SK-N-SH (cell line): ENCODE data around the gene HIVEP2. TPM values are rescaled to one million over a fixed set of nuclear protein-coding genes. Genes with fewer than 3 reads are reported as not detected.

Experiments used
- CTCF ChIA-PET: fragments of 300-600, 350-600 bp; formaldehyde crosslinking; extraction: SDS; loops from one replicate; lab custom pipeline; 2021; lab: Yijun Ruan, JAX
- POLR2A ChIA-PET: fragments of 350-600 bp; sonication (Branson Sonifier 250); formaldehyde crosslinking; extraction: SDS; loops from one replicate; lab custom pipeline; 2020; ENCODE audit warnings: antibody characterized with exemption, inconsistent platforms; lab: Yijun Ruan, JAX
- DNase-seq: peaks from one replicate; pipeline ENCODE4 v3.0.0; 2012
- H2AFZ ChIP-seq: fragments of 200-600 bp; sonication (generic); 2 replicates; pipeline ENCODE4 v1.8.1; 2016; ENCODE audit warnings: antibody characterized with exemption, mild to moderate bottlenecking, low read depth
- H3F3A ChIP-seq: fragments of 200-600 bp; sonication (generic); replicated peaks from 2 replicates; pipeline ENCODE3; 2016; ENCODE audit warnings: antibody characterized with exemption, mild to moderate bottlenecking; ENCODE audit not compliant: insufficient read depth
- H3K27ac ChIP-seq, 2 experiments: fragments of 200-500 bp in 1 of 2; fragments of 200-600 bp in 1 of 2; sonication (Bioruptor generic) in 1 of 2; sonication (generic), shearing (Covaris generic) in 1 of 2; 2 replicates each; pipeline versions ENCODE4 v1.5.1 to v1.6.1; 2014 to 2016; ENCODE audit warnings: low read depth in 2 of 2, inconsistent platforms in 1 of 2, low read length in 1 of 2, mild to moderate bottlenecking in 1 of 2, mixed read lengths in 1 of 2
- H3K27me3 ChIP-seq: fragments of 200-600 bp; sonication (generic), shearing (Covaris generic); 2 replicates; pipeline ENCODE4 v1.6.1; 2016; ENCODE audit warnings: mixed run types; ENCODE audit not compliant: insufficient read depth
- H3K36me3 ChIP-seq, 2 experiments: fragments of 200-500 bp in 1 of 2; fragments of 200-600 bp in 1 of 2; sonication (Bioruptor generic) in 1 of 2; sonication (generic) in 1 of 2; replicated peaks in 1 of 2; 2 replicates each; pipeline versions ENCODE3 to v1.5.1; 2014 to 2016; ENCODE audit warnings: low read length in 1 of 2, mild to moderate bottlenecking in 1 of 2; ENCODE audit not compliant: insufficient read depth in 2 of 2, control insufficient read depth in 1 of 2
- H3K4me1 ChIP-seq, 2 experiments: fragments of 200-500 bp in 1 of 2; fragments of 200-600 bp in 1 of 2; sonication (Bioruptor generic) in 1 of 2; sonication (generic), shearing (Covaris generic) in 1 of 2; 2 replicates each; pipeline versions ENCODE4 v1.5.1 to v1.6.1; 2014 to 2016; ENCODE audit warnings: low read depth in 1 of 2, low read length in 1 of 2, mixed run types in 1 of 2; ENCODE audit not compliant: insufficient read depth in 2 of 2, control insufficient read depth in 1 of 2
- H3K4me2 ChIP-seq: fragments of 200-600 bp; sonication (generic), shearing (Covaris generic); 2 replicates; pipeline ENCODE4 v1.6.1; 2017; ENCODE audit warnings: mixed run types
- H3K4me3 ChIP-seq, 2 experiments: fragments of 200-500 bp in 1 of 2; fragments of 200-600 bp in 1 of 2; sonication (Bioruptor generic) in 1 of 2; sonication (generic), shearing (Covaris generic) in 1 of 2; 2 replicates each; pipeline versions ENCODE4 v1.5.1 to v1.8.1; 2014 to 2016; ENCODE audit warnings: low read depth in 2 of 2, inconsistent platforms in 1 of 2, low read length in 1 of 2, mild to moderate bottlenecking in 1 of 2, mixed read lengths in 1 of 2, moderate library complexity in 1 of 2
- H3K79me2 ChIP-seq: fragments of 200-600 bp; sonication (generic); 2 replicates; pipeline ENCODE4 v1.8.1; 2017; ENCODE audit warnings: mild to moderate bottlenecking; ENCODE audit not compliant: insufficient read depth
- H3K9ac ChIP-seq: fragments of 200-600 bp; sonication (generic); 2 replicates; pipeline ENCODE4 v1.6.1; 2017; ENCODE audit warnings: mixed run types
- H3K9me2 ChIP-seq: fragments of 200-600 bp; sonication (generic); 2 replicates; pipeline ENCODE4 v1.6.1; 2017; ENCODE audit warnings: mixed run types
- H3K9me3 ChIP-seq: fragments of 200-600 bp; sonication (generic); 2 replicates; pipeline ENCODE4 v1.6.1; 2017; ENCODE audit warnings: mixed run types, mild to moderate bottlenecking, moderate library complexity
- H4K20me1 ChIP-seq: fragments of 200-600 bp; sonication (generic); 2 replicates; pipeline ENCODE4 v1.6.1; 2017; ENCODE audit warnings: mild to moderate bottlenecking, mixed run types; ENCODE audit not compliant: insufficient read depth
- CHD2 ChIP-seq: fragments of 150-350 bp; IDR thresholded peaks from 2 replicates; pipeline ENCODE4 v1.6.1; 2018; ENCODE audit warnings: low read length; ENCODE audit not compliant: partially characterized antibody
- ELF1 ChIP-seq: IDR thresholded peaks from 2 replicates; pipeline ENCODE4 v1.4.0; 2012
- EP300 ChIP-seq, 2 experiments: IDR thresholded peaks; 2 replicates each; pipeline versions ENCODE4 v1.4.0 to v1.6.1; 2012; ENCODE audit warnings: borderline replicate concordance in 1 of 2, low read depth in 1 of 2, low read length in 1 of 2
- EZH2phosphoT487 ChIP-seq: fragments of 200-600 bp; sonication (generic); IDR thresholded peaks from 2 replicates; pipeline ENCODE4 v1.6.1; 2017; ENCODE audit warnings: low read depth, mixed run types, mild to moderate bottlenecking, antibody characterized with exemption, moderate library complexity, borderline replicate concordance
- GABPA ChIP-seq: IDR thresholded peaks from 2 replicates; pipeline ENCODE4 v1.4.0; 2012; ENCODE audit warnings: low read depth, mild to moderate bottlenecking
- GATA2 ChIP-seq: sonication (generic); formaldehyde crosslinking; IDR thresholded peaks from 2 replicates; pipeline ENCODE4 v1.5.0; 2020; ENCODE audit warnings: mild to moderate bottlenecking, missing genetic modification reagents
- NFIC ChIP-seq: IDR thresholded peaks from 2 replicates; pipeline ENCODE4 v1.4.0; 2012; ENCODE audit warnings: borderline replicate concordance
- NRF1 ChIP-seq: IDR thresholded peaks from 2 replicates; pipeline ENCODE4 v1.6.1; 2012; ENCODE audit warnings: low read depth, mild to moderate bottlenecking, low read length
- RCOR1 ChIP-seq: fragments of 150-350 bp; IDR thresholded peaks from 2 replicates; pipeline ENCODE4 v1.6.1; 2017; ENCODE audit warnings: antibody characterized with exemption, low read length
- RXRA ChIP-seq: IDR thresholded peaks from 2 replicates; pipeline ENCODE4 v1.4.0; 2012; ENCODE audit warnings: low read depth, mild to moderate bottlenecking, borderline replicate concordance
- SMC3 ChIP-seq: IDR thresholded peaks from 2 replicates; pipeline ENCODE4 v1.6.1; 2012; ENCODE audit warnings: low read depth, low read length, improper control_type of control experiment
- TAF1 ChIP-seq: IDR thresholded peaks from 2 replicates; pipeline ENCODE4 v1.6.1; 2012; ENCODE audit warnings: low read depth, mild to moderate bottlenecking, low read length, moderate library complexity, borderline replicate concordance
- YY1 ChIP-seq: IDR thresholded peaks from 2 replicates; pipeline ENCODE4 v1.4.0; 2012; ENCODE audit warnings: low read depth, mild to moderate bottlenecking
- WGBS: methylation state at CpG from one replicate; pipeline ENCODE4 v1.1.6; 2017; ENCODE audit warnings: low lambda C conversion rate; 5-methylcytosine and 5-hydroxymethylcytosine counted together
- polyA plus RNA-seq, 3 experiments: library from polyadenylated mRNA; depleted of rRNA; stranded (reverse); fragments of >200 nt; gene quantifications; 2 replicates each; pipeline ENCODE4 v1.2.3, GENCODE V29; 2012
- TF ChIP-seq, protein P1 (sequence below): IDR thresholded peaks from 2 replicates; pipeline ENCODE4; 2012
- TF ChIP-seq, protein P2 (sequence below): fragments of 200-600 bp; sonication (generic); IDR thresholded peaks from 2 replicates; pipeline ENCODE4 v1.6.1; 2017; ENCODE audit warnings: antibody characterized with exemption, mild to moderate bottlenecking, moderate library complexity
- TF ChIP-seq, protein P3 (sequence below): fragments of 150-350 bp; IDR thresholded peaks from 2 replicates; pipeline ENCODE4 v1.6.1; 2016; ENCODE audit warnings: mild to moderate bottlenecking, low read depth, low read length
- TF ChIP-seq, protein P4 (sequence below): IDR thresholded peaks from 2 replicates; pipeline ENCODE4 v1.4.0; 2012; ENCODE audit warnings: low read depth
- TF ChIP-seq, protein P5 (sequence below): IDR thresholded peaks from 2 replicates; pipeline ENCODE4 v1.4.0; 2012; ENCODE audit warnings: low read depth, borderline replicate concordance

HIVEP2 gene
- polyA plus RNA-seq, 1 of the 3 experiments (the other 2 are of a cell fraction) = 2.5 TPM

DNA sequence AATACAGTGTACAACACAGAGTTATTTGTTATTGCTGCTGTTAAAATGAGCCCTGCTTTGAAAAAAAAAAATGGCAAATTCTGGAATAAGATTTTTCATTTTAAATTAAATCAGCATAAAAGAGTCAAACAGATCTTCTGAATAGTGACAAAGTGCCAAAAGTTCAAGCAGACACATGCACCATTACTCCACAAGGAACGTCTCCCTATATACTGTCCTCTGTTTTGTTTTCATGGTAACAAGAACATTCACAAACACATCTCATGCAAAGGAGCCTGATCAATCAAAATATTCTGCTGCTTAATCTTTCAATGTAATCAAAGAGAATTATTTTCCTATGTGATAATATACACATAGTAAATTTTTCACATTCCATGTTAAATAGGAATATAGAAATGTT is 2.7 kb downstream of the HIVEP2 start (continued):
- TF ChIP-seq, protein P1, sequence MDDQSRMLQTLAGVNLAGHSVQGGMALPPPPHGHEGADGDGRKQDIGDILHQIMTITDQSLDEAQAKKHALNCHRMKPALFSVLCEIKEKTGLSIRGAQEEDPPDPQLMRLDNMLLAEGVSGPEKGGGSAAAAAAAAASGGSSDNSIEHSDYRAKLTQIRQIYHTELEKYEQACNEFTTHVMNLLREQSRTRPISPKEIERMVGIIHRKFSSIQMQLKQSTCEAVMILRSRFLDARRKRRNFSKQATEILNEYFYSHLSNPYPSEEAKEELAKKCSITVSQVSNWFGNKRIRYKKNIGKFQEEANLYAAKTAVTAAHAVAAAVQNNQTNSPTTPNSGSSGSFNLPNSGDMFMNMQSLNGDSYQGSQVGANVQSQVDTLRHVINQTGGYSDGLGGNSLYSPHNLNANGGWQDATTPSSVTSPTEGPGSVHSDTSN = no peak

DNA sequence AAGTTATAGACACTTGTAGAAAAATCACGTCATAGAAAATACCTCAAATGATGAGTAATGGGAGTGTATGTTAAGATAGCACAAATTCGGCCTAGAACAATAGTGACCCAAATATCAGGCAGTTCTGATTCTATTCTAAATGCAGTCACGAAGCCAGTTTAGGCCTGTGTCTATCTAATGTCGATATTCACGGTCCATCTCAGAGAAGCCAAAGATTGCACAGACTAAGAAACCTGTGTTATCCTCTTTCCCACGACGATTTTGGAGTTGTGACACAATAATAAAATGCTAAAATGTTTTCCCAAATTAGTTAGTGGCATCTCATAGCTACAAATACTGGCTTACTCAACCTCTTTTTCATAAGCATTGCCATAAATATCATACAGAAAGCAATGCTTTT is 4.0 kb downstream of the HIVEP2 start:
- Histone ChIP-seq H3F3A (peaks cover 11% of the 10 kb centered on the region), H3K4me1 (peaks cover 9 to 19% of the 10 kb centered on the region in 2 experiments; a peak in 3 of 4 replicates), H3K4me3 (no peak overlapping the region), H4K20me1 (no peaks in the 10 kb centered on the region), H3K9me2 (no peaks in the 10 kb centered on the region), H2AFZ (no peak overlapping the region), H3K27me3 (no peaks in the 10 kb centered on the region), H3K36me3 (no peaks in the 10 kb centered on the region), H3K9ac (no peak overlapping the region), H3K27ac (no peak overlapping the region), H3K9me3 (no peaks in the 10 kb centered on the region), H3K4me2 (no peak overlapping the region), H3K79me2 (peaks cover 91% of the 10 kb centered on the region)
- no peak for TF ChIP-seq GATA2
- TF ChIP-seq, protein P2, sequence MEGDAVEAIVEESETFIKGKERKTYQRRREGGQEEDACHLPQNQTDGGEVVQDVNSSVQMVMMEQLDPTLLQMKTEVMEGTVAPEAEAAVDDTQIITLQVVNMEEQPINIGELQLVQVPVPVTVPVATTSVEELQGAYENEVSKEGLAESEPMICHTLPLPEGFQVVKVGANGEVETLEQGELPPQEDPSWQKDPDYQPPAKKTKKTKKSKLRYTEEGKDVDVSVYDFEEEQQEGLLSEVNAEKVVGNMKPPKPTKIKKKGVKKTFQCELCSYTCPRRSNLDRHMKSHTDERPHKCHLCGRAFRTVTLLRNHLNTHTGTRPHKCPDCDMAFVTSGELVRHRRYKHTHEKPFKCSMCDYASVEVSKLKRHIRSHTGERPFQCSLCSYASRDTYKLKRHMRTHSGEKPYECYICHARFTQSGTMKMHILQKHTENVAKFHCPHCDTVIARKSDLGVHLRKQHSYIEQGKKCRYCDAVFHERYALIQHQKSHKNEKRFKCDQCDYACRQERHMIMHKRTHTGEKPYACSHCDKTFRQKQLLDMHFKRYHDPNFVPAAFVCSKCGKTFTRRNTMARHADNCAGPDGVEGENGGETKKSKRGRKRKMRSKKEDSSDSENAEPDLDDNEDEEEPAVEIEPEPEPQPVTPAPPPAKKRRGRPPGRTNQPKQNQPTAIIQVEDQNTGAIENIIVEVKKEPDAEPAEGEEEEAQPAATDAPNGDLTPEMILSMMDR = no peak
- TF ChIP-seq YY1 = no peak
- no peak for TF ChIP-seq NRF1
- DNase-seq = no peak
- 94% methylated on average over 7 of the region's 7 CpGs for WGBS
- POLR2A ChIA-PET = no interaction called here
- CTCF ChIA-PET = interaction anchor here (1.3 to 2.0 kb wide), 4 partner anchors 11 to 242 kb away, joined by 4 to 8 read pairs (median 6); no protein-coding TSS in a partner anchor

DNA sequence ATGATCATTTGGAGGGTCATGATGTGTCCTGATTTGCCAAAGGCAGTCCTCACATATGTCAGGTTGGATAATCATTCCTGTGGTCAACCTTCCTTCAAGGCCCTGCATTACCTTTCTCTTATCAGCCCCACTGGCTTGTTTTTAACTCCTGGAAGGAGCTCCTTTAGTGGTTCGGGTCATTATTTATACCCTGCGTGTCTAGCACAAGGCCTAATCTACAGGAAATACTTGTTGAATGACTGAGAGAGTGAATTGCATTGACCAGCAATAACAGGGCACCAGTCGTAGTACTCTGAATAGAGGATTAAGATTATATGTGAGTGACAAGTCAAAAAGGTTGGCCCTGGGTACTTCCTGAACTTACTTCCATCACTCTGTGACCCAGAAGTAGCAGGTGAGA is 4.5 kb downstream of the HIVEP2 start:
- TF ChIP-seq EZH2phosphoT487 (no peak), RXRA (no peak), ELF1 (no peak), RCOR1 (no peak), NFIC (no peak), GABPA (no peak), SMC3 (no peak), CHD2 (no peak), EP300 (IDR thresholded peaks at IDR 0.05; ENCODE audit: borderline replicate concordance in 1 of 2, low read depth in 1 of 2, low read length in 1 of 2) (no peak), GATA2 (no peak), TAF1 (no peak), NRF1 (no peak)
- TF ChIP-seq, protein P3, sequence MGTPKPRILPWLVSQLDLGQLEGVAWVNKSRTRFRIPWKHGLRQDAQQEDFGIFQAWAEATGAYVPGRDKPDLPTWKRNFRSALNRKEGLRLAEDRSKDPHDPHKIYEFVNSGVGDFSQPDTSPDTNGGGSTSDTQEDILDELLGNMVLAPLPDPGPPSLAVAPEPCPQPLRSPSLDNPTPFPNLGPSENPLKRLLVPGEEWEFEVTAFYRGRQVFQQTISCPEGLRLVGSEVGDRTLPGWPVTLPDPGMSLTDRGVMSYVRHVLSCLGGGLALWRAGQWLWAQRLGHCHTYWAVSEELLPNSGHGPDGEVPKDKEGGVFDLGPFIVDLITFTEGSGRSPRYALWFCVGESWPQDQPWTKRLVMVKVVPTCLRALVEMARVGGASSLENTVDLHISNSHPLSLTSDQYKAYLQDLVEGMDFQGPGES = no peak
- TF ChIP-seq, protein P4, sequence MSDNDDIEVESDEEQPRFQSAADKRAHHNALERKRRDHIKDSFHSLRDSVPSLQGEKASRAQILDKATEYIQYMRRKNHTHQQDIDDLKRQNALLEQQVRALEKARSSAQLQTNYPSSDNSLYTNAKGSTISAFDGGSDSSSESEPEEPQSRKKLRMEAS = no peak
- TF ChIP-seq, protein P2 = no peak
- TF ChIP-seq, protein P5, sequence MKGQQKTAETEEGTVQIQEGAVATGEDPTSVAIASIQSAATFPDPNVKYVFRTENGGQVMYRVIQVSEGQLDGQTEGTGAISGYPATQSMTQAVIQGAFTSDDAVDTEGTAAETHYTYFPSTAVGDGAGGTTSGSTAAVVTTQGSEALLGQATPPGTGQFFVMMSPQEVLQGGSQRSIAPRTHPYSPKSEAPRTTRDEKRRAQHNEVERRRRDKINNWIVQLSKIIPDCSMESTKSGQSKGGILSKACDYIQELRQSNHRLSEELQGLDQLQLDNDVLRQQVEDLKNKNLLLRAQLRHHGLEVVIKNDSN = no peak
- no peak overlapping the region for H2AFZ ChIP-seq
- H3K4me3 ChIP-seq = no peak overlapping the region
- no peak overlapping the region for H3K27ac ChIP-seq
- no peaks in the 10 kb centered on the region for H3K9me2 ChIP-seq
- H3K9me3 ChIP-seq = no peaks in the 10 kb centered on the region
- no peak overlapping the region for H3K4me2 ChIP-seq
- H4K20me1 ChIP-seq = no peaks in the 10 kb centered on the region
- peaks cover 9 to 19% of the 10 kb centered on the region in 2 experiments; a peak in 3 of 4 replicates for H3K4me1 ChIP-seq
- no peak overlapping the region for H3K9ac ChIP-seq
- peaks cover 11% of the 10 kb centered on the region for H3F3A ChIP-seq
- H3K36me3 ChIP-seq = no peaks in the 10 kb centered on the region
- POLR2A ChIA-PET = no interaction called here
- CTCF ChIA-PET = interaction anchor here (1.3 to 2.0 kb wide), 4 partner anchors 10 to 241 kb away, joined by 4 to 8 read pairs (median 6); no protein-coding TSS in a partner anchor
- H3K27me3 ChIP-seq = no peaks in the 10 kb centered on the region
- WGBS = 84% methylated on average over 3 of the region's 3 CpGs
- peaks cover 90% of the 10 kb centered on the region for H3K79me2 ChIP-seq
- DNase-seq = no peak
